Endothelial cell of umbilical vein (primary cell): ENCODE data around the gene OPCML.

Experiments
- CTCF ChIP-seq, 2 donors: IDR thresholded peaks; 1 replicate in 1 of 2; 2 replicates in 1 of 2; pipeline ENCODE4 v1.5.1; 2011; ENCODE audit warnings: low read length in 2 of 2, mild to moderate bottlenecking in 2 of 2, moderate library complexity in 2 of 2, control low read depth in 1 of 2, inconsistent platforms in 1 of 2, low read depth in 1 of 2; ENCODE audit not compliant: insufficient read depth in 1 of 2; ENCODE audit errors: extremely low read depth in 1 of 2
- EZH2 ChIP-seq: IDR thresholded peaks from 2 replicates; pipeline ENCODE4 v1.6.1; 2012; ENCODE audit warnings: borderline replicate concordance, low read depth, mild to moderate bottlenecking, moderate library complexity, low read length, inconsistent platforms; ENCODE audit not compliant: severe bottlenecking
- FOS ChIP-seq: IDR thresholded peaks from 2 replicates; pipeline ENCODE4 v1.6.1; 2011; ENCODE audit warnings: mild to moderate bottlenecking, low read length, moderate library complexity, borderline replicate concordance; ENCODE audit not compliant: insufficient read depth
- POLR2A ChIP-seq: IDR thresholded peaks from 2 replicates; pipeline ENCODE4 v1.6.1; 2012; ENCODE audit warnings: low read depth, mild to moderate bottlenecking, control low read depth, low read length
- POLR2AphosphoS5 ChIP-seq: IDR thresholded peaks from 2 replicates; pipeline ENCODE4 v1.6.1; 2012; ENCODE audit warnings: low read depth, mild to moderate bottlenecking, control low read depth, low read length, moderate library complexity; ENCODE audit not compliant: insufficient read depth

- no peak for TF ChIP-seq EZH2
- TF ChIP-seq CTCF (IDR thresholded peaks at IDR 0.05; ENCODE audit: extremely low read depth in 1 of 2, insufficient read depth in 1 of 2, low read depth in 1 of 2, low read length in 2 of 2) = no peak
- no peak for TF ChIP-seq POLR2A
- TF ChIP-seq POLR2AphosphoS5 = no peak
- no peak for TF ChIP-seq FOS
These were observed 147.6 kb downstream of the OPCML start for GRCh38 chr11:133384731-133385130.
